ENCODE measurements around the gene HEXIM2.

DNA sequence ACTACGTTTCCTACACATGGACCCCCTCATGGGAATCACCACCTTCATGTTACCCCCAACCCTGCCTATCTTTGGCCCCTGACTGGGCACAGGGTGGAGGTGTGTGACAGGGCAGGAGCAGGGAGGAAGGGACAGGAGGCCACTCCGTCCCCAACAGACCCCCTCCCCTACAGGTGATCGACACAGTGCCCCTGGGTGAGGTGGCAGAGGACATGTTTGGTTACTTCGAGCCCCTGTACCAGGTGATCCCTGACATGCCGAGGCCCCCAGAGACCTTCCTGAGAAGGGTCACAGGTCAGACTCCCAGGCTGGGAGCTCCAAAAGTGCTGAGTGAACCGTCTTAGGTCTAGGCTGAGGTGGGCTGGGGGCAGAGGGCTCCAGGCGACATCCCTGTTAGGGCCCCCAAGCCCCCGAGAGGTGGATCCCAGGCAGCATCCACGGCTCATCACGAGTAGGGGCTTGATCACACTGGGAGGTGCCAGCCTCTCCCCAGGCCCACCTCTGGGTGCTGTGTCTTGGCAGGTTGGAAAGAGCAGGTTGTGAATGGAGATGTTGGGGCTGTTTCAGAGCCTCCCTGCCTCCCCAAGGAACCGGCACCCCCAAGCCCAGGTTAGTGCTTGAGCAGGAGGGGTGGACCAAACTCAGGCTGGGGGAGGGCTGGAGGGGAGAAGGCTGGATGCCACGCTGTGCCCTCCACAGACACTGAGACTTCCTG is 24.7 kb upstream of the HEXIM2 start:
- TF ChIP-seq NR3C1 (CRISPR knock-in tag; conservative IDR thresholded peaks at IDR 0.05; ENCODE audit: low read depth) = no peak
- no peak for TF ChIP-seq NR1H2 (CRISPR knock-in tag; IDR thresholded peaks at IDR 0.05)
- TF ChIP-seq CTCF (IDR thresholded peaks at IDR 0.05) = no peak
- TF ChIP-seq ZNF317 (CRISPR knock-in tag; IDR thresholded peaks at IDR 0.05; ENCODE audit: borderline replicate concordance, low read depth) = no peak
- TF ChIP-seq TEAD4 (CRISPR knock-in tag; IDR thresholded peaks at IDR 0.05) = no peak
- TF ChIP-seq ATF2 (CRISPR knock-in tag; IDR thresholded peaks at IDR 0.05; ENCODE audit: borderline replicate concordance, low read depth) = no peak

All from WTC11 (cell line).